Activated CD4-positive, alpha-beta T cell treated with anti-CD3 and anti-CD28 coated beads for 48 hours (primary cell): Measurements from ENCODE around the gene IRF3.
"Not testable (repeated sequence)": the region's sequence is repeated elsewhere in the genome, so short reads cannot be mapped to it uniquely, and the experiment has no call there.

Experiments
- DNase-seq: peaks from one replicate; pipeline ENCODE4 v3.0.0-alpha.2; 2020

Gene IRF3

DNA sequence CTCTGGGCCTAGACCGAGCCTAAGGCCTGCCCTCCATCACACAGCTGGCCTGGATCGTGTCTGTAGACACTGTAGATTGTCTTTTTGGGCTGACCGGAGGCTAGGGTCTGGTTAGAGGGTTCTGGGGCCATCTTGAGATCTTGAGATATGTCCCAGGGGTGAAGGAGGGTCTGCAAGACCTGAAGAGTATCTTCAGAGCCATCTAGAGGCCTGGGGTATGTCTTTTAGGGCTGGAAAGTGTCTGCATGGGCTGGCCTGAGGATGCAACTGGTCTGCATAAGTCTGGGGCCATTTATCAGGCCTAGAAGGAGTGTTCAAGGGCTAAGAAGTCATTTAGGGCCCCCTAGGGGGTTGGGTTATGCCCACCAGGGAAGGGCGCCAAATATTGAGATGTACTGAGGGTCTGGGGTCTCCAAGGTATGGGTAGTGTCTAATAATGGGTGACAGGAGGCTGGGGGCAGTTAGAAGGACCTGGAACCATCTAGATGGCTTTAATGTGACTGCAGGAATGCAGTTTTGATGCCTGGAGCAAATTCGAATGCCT lies 23.1 kb downstream of the IRF3 start:
- DNase-seq, result no peak

DNA sequence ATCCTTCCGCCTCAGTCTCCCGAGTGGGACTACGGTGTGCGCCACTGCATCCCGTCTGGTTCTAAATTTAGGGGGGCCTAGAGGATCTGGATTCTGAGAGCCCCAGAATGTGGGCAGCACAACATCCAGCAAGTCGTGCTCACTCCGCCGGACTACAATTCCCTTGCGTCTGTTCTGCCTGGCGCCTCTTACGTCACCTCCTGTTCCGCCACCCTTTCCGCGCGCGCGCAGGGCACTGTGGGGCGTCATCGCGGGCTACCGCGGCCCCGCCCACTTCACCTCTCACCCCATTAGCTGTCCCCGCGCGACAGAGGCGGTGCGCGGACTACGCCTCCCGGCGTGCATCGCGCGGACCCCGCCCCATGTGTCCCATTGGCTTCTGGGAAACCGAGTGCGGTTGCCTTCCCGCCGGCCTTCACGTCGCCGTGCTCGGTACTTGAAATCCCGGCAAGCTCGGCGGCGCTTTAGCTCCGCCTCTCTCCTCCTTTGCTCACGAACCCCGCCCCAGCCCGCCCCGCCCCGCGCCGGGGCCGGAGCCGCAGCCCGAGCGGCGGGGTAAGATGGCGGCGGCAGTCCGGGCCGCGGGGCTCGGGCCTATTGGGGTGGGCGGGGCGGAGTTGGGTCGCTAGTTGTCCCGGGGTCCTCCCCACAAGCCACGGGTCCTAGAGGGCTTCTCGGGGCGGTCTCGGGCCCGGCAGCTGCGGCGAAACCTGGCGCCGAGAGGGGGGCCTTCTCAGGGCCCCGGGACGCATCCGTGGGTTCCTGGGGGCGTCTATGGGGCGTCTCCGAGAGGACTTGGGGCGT lies 23.8 kb downstream of the IRF3 start, which contains the start of gene SCAF1:
SCAF1 (plus strand) TSS at position 522 of the 804 bp plus-strand sequence. CDS start 2,818 bp downstream, outside the sequence.
- peak; percentile 99 for DNase-seq

DNA sequence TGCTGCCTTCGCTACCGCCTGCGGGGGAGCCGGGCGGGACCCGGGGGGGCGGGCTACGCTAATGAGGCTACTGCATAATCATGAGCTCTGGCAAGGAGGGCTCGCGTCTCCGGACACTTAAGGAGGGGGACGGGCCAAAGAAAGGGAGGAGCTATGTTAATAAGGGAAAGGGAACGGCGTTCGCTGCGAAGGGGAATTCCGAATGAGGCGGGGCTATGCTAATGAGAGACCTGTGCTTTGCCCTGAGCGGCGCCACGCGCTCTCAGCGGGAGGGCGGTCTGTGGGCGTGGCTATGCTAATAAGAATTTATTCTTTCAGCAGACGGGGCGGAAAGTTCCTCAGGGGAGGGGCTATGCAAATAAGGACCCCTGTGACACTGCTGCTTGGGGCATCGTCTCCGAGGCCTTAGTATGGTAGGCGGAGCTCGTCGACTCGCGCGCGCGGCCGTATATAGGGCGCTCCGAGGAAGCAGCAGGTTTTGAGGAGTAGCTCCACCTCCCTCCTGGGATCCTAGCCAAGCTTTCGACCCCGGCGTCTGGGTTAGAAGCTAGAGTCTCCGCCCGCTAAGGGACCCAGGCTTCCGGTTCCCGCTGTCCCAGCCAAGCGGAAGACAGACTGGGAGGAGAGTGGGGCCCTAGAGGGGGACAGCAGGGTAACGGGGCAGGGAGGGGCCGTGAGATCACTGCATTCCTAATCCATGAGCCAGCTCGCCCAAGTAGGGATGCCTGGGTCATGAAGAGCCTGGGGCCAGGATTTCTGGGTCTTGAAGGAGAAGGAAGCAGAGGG lies 25.4 kb downstream of the IRF3 start, which contains the start of gene RRAS:
RRAS (minus strand) TSS at position 31 of the 786 bp plus-strand sequence. CDS start 45 bp downstream, outside the sequence.
- peak; percentile 100 for DNase-seq

DNA sequence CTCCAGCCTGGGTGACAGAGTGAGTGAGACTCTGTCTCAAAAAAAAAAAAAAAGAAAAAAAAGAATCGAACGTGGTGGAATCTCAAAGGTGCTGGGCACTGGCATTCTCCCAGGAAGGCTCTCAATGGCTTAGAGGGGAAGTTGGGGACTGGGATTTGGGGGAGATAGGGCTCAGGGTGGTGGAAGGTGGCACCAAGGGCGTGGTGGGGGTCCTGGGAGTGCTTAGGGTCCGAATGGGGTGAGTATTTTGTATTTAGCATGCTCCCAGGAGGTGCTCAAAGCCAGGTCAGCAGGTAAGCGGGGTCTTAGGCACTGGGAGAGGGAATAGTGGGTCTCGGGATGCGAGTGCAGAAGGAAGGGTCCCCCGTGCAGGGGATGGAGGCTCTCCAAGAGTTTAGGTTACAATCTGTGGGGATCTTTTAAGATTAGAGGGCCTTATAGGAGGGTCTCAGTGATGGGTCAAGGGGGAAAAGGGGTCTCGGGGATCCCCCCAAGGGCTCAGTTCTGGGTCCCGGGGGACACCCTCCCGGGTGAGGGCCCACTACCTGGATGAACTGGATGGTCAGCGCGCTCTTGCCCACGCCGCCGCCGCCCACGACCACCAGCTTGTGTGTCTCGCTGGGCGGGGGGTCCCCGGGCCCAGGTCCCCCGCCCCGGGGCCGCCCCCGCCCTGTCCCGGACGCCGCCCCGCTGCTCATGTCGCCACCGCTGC lies 26.1 kb downstream of the IRF3 start:
- DNase-seq, result no peak

DNA sequence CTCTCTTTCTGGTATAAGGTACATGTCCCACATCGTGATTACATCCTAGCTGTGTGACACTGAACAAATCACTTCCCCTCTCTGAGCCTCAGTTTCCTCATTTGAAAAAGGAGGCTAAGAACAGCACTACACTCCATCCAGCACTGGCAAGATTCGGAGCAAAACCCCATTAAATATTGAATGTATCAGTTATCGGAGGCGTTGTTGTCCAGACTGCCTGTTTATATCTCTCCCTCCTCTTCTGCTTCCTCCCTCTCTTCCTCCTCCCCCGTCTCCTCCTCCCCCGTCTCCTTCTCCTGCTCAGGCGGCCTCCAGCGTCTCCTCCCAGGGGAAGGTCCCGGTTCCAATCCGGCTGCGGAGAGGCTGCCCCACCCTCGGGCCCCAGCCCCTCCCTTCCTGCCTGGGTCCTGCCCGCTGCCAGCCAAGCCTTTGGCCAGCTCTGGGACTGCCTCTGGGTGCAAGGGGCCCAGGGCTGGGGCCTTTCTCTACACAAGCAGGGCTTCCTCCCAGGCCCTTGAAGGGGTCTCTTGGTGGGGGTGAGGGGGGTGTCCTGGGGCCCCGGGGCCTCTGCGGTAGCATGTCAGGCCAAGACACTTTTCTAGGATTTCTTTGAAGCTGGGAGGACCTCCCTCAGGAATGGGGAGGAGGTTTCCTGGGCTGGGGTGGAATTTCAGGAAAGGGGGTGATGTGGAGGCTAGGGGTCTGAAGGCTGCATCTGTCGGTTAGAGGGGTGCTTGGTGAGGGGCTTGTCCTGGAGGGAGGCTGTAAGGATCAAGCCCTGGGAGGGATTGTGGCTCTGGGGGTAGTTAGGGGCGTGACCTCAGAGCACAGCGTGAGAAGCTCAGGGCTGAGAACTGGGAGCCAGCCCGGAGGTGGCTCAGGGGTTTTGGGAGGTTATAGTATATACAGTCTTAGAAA lies 27.6 kb downstream of the IRF3 start:
- no peak for DNase-seq

DNA sequence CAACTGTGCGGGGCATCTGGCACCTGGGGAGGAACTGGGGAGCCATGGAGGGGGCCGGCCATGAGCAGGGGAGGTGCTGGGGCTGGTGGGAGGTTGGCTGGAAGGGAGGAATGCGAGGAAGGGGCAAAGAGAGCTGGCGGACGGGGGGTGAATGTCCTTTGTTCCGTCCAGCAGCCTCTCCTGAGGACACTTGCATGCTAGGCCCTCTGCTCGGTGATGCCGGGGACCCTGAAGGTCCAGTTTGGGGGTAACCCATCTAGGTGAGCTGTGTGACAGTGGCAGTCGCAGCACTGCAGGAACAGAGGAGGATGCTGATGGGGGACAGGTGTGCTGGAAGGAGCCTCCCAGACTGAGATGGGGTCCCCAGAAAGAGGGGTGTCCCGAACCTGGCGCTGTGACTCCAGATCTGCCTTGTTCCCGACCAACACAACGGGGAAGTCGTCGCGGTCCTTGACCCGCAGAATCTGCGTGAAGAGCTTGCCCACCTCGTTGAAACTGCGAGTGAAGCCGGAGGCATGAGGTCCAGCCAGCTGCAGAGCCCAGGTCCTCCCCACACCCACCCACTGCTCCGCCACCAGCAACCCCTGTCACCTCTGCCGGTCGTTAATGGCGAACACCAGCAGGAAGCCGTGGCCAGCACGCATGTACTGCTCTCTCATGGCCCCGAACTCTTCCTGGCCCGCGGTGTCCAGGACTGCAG lies 29.3 kb downstream of the IRF3 start:
- DNase-seq, result no peak

DNA sequence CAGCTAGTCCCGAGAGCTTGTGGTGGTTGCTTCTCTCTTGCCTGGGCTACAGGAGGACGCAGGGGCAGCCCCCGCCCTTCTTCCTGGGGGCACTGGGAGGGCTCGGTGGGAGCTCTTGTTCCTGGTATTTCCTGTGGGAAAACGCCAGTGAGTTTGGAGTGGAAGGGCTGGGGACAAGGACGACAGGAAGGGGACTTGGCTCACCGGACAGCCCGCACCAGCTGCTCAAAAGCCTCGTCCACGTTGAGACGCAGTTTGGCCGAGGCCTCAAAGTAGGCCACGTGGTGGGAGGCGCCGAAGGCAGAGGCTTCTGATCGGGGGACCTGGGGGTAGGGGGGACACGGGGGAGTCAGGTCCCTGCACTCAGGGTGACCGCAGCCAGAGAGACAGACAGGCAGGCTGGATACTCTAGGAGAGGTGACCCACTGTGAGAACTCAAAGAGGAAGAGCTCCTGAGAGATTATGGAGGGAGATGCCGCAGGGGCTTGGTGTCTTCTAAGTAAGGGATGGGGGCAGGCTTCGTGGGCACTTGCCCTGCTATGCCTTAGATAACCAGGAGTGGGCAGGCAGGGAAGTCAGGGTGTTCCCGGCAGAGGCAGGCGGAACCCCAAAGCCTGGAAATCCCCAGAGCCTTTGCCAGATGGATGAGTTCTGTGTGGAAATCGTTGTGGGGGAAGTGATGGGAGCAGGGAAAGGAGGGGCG lies 30.0 kb downstream of the IRF3 start:
- no peak for DNase-seq

DNA sequence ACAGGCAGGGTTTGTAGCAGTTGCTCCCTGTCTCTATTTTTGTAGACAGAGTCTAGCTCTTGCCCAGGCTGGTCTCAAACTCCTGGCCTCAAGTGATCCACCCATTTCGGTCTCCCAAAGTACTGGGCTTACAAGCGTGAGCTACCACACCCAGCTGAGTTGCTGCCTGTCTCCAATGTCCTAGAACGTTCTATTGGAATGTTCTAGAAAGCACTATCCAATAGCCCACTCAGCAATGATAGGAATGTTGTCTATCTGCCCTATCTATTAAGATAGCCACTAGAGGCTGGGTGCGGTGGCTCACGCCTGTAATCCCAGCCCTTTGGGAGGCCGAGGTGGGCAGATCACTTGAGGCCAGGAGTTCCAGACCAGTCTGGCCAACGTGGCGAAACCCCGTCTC lies 32.4 kb downstream of the IRF3 start:
- not testable (repeated sequence) for DNase-seq

DNA sequence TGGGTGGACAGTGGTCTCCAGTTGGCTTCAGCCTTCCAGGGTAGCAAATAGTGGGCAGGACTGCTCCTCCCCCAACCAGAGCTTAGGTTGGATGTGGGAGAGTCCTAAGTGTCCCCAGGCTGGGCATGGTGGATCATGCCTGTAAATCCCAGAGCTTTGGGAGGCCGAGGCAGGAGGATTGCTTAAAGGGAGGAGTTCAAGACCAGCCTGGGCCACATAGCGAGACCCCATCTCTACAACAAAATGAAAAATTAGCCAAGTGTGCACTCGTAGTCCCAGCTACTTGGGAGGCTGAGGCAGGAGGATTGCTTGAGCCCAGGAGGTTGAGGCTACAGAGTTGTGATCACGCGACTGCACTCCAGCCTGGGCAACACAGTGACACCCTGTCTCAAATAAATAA lies 33.1 kb downstream of the IRF3 start:
- DNase-seq, result no peak

DNA sequence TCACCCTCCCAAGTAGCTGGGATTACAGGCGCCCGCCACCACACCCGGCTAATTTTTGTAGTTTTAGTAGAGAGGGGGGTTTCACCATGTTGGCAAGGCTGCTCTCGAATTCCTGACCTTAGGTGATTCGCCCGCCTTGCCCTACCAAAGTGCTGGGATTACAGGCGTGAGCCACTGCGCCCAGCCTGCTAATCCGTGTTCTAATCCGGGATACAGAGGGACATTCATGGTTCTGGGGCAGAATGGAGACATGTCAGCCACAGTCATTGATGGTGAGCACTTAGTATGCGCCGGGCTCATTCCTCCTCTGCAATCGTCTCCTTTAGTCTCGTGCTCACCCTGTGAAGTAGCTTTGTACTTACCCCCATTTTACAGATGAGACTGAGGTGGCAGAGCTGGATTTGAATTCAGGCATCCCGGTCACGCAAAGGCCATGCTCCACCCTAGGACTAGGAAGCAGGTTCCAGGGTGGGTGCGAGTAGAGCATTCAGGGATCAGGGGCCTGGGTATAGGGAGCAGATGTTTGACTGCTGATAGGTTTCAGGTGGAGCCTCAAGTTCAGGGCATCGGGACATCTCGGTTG lies 34.0 kb downstream of the IRF3 start:
- no peak for DNase-seq

DNA sequence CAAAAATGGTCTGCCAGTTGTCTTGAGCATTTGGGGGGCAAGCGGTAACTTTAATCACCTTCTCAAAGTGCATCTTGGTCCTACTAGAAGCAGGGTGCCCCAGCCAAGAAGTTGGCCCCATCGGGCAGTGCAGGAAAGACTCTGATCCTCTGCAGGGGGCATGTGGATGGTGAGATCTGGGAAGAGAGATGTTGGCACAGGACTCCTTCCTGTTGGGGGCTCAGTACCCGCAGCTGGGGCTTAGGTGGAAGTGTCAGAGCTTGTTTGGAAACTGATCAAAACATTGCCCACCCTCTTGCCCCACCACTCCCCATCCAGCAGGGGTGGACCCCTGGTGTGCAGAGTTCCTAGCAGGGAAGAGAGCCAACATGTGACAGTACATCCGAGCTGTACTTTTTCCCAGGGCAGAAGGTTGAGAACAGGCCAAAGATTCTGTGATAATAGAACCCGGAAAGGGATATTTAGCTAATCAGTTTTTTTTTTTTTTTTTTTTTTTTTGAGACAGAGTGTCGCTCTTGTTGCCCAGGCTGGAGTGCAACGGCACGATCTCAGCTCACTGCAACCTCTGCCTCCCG lies 34.6 kb downstream of the IRF3 start:
- DNase-seq, result no peak

DNA sequence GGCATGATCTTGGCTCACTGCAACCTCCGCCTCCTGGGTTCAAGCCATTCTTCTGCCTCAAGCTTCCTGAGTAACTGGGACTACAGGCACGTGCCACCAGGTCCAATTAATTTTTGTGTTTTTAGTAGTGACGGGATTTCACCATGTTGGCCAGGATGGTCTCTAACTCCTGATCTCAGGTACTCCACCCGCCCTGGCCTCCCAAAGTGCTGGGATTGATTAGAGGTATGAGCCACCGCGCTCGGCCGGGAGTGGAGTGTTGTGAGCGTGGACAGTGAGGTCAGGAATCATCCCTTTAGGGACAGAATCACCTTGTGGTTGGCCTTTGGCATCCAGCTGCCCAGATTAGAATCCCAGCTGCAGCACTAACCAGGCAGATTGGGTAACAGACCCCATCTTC lies 36.0 kb downstream of the IRF3 start:
- DNase-seq, result no peak

DNA sequence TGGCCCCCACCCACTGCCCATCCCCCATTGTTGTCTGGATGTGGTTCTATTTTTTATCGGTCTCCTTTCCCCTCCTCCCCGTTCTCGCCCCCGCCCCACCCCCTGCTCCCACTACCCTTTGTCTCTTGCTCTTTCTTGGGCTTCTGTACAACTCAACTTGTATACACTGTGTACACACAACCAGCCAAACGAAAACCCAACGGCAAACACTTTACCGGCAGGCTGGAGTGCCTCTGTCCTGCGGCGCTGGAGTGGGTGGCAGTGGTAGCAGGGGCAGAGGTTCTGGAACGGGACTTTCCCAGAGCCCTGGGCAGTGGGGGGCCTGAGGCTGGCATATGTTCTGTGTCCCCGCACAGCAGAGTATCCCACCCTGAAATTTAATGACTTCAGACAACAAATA lies 39.4 kb downstream of the IRF3 start:
- no peak for DNase-seq

DNA sequence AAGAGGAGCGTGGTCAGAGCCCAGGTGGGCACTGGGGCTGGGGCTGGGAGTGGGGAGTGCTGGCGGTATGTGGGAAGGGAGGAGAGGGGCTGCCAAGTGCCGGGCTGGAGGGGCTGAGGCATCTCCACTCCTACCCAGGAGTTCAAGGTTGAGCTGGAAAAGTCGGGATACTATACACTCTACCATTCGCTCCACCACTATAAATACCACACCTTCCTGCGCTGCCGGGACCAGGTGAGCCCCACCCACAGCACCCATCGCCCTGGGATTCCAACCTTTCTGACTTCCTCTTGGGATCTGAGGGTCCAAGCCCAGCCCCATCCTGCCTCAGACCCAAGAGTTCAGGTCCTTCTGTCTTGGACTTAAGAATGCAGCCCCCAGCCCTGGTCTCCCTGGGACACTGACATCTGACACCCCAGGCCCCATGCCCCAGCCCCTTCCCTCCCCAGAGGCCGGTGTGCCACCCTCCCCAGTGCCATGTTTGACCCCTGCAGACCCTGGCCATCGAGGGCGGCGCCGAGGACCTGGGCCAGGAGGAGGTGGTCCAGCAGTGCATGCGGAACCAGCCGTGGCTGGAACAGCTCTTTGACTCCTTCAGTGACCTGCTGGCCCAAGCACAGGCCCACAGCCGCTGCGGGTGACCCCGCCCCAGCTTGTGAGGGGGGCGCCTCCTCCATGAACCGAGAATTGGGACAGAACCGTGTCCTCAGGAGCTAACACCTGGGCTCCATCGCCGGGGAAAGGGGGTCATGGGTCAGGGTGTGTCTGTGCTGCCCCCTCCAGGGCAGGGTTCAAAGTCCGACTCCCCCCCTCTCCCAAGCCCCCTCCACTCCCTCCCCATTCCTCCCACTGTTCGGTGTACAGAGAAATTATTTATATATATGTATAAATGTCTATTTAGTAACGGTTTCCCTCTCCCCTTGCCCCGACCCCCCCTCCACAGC lies 40.4 kb downstream of the IRF3 start:
- DNase-seq, result no peak

DNA sequence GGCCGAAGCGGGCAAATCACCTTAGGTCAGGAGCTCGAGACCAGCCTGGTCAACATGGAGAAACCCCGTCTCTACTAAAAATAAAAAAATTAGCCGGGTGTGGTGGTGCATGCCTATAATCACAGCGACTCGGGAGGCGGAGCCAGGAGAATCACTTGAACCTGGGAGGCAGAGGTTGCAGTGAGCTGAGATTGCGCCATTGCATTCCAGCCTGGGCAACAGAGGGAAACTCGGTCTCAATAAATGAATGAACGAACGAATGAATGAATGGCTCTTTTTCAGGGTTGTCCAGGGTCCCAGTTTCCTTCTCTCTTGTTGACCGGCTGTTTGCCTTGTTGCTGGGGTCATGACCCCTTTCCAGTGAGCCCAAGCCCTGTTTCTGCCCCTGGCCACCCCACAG lies 47.8 kb downstream of the IRF3 start:
- DNase-seq, result not testable (repeated sequence)

DNA sequence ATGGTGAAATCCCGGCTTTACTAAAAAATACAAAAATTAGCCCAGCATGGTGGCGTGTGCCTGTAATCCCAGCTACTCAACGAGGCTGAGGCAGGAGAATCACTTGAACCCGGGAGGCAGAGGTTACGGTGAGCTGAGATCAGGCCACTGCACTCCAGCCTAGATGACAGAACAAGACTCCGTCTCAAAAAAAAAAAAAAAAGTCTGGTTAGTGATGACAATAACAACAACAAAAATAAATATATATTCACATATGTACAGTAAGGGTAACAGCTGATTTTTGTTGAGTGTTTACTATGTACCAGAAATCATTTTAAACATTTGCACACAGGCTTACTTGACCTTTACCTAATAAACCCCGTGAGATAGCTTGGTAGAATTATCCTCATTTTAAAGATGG lies 48.7 kb downstream of the IRF3 start:
- DNase-seq, result no peak

DNA sequence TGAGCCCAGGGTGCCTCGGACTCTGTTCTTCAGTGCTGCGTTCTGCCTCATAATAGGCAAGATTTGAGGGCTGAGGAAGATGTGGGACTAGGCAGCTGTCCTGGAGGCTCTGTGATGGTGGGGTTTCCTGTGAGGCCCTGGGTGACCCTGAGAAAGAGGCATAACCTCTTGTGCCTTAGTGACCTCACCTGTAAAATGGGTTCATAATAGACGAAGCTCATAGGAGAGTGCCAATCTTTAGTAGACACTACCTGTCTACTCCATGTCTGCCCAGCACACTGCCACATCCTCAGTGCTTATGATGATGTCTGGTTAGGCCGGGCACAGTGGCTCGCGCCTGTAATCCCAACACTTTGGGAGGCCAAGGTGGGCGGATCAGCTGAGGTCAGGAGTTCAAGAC lies 49.1 kb downstream of the IRF3 start:
- DNase-seq, result no peak

DNA sequence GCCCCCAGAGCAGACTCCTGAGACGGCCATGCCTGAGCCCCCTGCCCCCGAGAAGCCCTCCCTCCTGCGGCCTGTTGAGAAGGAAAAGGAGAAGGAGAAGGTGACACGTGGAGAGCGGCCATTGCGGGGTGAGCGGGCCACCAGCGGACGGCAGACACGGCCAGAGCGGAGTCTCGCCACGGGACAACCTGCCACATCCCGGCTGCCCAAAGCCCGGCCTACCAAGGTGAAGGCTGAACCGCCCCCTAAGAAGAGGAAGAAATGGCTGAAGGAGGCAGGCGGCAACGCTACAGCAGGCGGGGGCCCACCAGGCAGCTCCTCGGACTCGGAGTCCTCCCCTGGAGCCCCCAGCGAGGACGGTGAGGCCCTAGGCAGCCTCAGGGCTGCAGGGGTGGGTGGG lies 49.8 kb downstream of the IRF3 start:
- DNase-seq, result no peak
